GM21717 (cell line): ENCODE results near the gene CSGALNACT2.
"Not testable (repeated sequence)": the region's sequence is repeated elsewhere in the genome, so short reads cannot be mapped to it uniquely, and the experiment has no call there.

Experiments used
- ATAC-seq: cut with Tn5 transposase; IDR thresholded peaks from one replicate; pipeline ENCODE4 v1.9.1; 2021; ENCODE audit warnings: mild to moderate bottlenecking, moderate library complexity; ENCODE audit not compliant: unreplicated experiment

The CSGALNACT2 gene

GRCh38 chr10:43136995-43137716 lies 1.1 kb upstream of the CSGALNACT2 start:
- ATAC-seq: no peak

GRCh38 chr10:43137717-43138020 lies 576 bp upstream of the CSGALNACT2 start:
- ATAC-seq: peak; percentile 24

- ATAC-seq: peak; percentile 39
Observed at GRCh38 chr10:43138757-43139241, 554 bp downstream of the CSGALNACT2 start.

- ATAC-seq: no peak
Observed at GRCh38 chr10:43141421-43141820, 3.2 kb downstream of the CSGALNACT2 start.

GRCh38 chr10:43145311-43145710 lies 7.1 kb downstream of the CSGALNACT2 start:
- no peak for ATAC-seq

- ATAC-seq: not testable (repeated sequence)
Observed at GRCh38 chr10:43145936-43146335, 7.7 kb downstream of the CSGALNACT2 start.

- ATAC-seq: no peak
Observed at GRCh38 chr10:43151371-43151770, 13.1 kb downstream of the CSGALNACT2 start.

- no peak for ATAC-seq
Observed at GRCh38 chr10:43153901-43154300, 15.7 kb downstream of the CSGALNACT2 start.

- ATAC-seq: no peak
Observed at GRCh38 chr10:43155221-43155620, 17.0 kb downstream of the CSGALNACT2 start.

GRCh38 chr10:43155741-43156140 lies 17.5 kb downstream of the CSGALNACT2 start:
- ATAC-seq: no peak

- no peak for ATAC-seq
Observed at GRCh38 chr10:43156590-43157341, 18.5 kb downstream of the CSGALNACT2 start.

GRCh38 chr10:43158636-43159035 lies 20.4 kb downstream of the CSGALNACT2 start:
- no peak for ATAC-seq

- peak; percentile 51 for ATAC-seq
Observed at GRCh38 chr10:43160046-43160920, 22.0 kb downstream of the CSGALNACT2 start.

GRCh38 chr10:43160921-43161255 lies 22.6 kb downstream of the CSGALNACT2 start:
- ATAC-seq: peak; percentile 65

GRCh38 chr10:43162604-43163003 lies 24.4 kb downstream of the CSGALNACT2 start:
- no peak for ATAC-seq

- ATAC-seq: no peak
Observed at GRCh38 chr10:43166207-43166879, 28.1 kb downstream of the CSGALNACT2 start.

GRCh38 chr10:43166880-43167497 lies 28.7 kb downstream of the CSGALNACT2 start:
- ATAC-seq: no peak

GRCh38 chr10:43167498-43167889 lies 29.2 kb downstream of the CSGALNACT2 start:
- no peak for ATAC-seq

- ATAC-seq: no peak
Observed at GRCh38 chr10:43170491-43170890, 32.2 kb downstream of the CSGALNACT2 start.

- no peak for ATAC-seq
Observed at GRCh38 chr10:43172645-43173044, 34.4 kb downstream of the CSGALNACT2 start.
